GM19193 (cell line): Measurements from ENCODE around the gene NDUFS6.

Experiments
- POLR2A ChIP-seq: IDR thresholded peaks from 4 replicates; pipeline ENCODE4 v1.6.1; 2011; ENCODE audit not compliant: insufficient read depth, insufficient read length; ENCODE audit errors: extremely low read depth

Gene NDUFS6

DNA sequence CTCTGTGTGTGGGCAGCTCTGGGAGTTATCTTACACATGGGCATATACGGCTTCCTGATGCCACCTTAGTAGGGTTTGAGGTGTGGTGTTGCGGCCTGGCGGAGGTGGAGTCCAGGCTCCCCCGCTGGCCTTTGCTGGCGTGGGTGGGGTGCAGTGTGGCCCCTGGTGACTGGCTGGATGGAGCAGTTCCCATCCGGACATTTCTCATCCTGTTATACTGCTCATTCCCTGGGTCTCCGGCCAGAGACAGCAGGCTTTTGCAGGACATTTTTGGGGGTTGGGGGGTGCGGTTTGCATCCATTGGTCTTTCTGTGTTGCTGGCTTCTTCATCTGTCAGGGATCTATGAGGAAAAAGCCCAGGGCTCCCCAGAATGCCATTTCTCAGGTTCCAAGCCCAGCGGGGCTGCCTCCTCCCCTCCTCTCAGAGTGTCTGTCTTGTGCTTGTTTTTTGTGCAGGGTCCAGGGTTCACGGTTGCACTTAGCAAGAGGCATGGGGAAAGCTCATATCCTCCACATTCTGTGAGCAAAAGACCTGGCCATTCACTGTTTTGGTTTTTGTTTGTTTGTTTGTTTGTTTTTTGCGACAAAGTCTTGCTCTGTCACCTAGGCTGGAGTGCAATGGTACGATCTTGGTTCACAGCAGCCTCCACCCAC is 22.3 kb downstream of the NDUFS6 start:
- no peak for TF ChIP-seq POLR2A

DNA sequence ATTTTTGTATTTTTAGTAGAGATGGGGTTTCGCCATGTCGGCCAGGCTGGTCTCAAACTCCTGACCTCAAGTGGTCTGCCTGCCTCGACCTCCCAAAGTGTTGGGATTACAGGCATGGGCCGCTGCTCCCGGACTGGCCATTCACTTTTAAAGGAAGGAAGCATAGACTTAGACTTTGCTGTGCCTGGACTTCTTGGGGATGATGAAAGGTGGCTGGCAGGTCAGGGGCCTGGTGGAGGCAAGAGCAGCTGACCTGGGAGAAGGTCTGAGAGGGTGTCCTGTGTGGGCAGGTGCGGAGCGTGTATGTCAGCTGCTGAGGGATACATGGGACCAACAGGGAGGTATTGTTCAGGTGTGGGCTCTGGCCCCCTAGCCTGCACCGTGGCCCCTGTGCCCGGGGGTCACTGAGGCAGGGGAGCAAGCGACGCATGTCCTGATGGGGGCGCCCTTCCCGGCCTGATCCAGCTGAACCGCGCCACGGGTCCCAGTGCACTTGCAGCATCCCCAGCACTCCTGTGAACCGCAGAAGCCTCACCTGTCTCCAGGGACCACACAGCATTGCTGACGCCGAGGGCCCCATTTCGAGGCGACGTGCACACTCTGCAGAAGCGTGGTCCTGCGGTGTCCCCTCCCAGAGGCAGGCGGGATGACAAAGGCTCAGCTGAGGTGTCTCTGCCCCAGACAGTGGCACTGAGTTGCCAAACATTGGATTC is 23.1 kb downstream of the NDUFS6 start:
- TF ChIP-seq POLR2A: no peak

DNA sequence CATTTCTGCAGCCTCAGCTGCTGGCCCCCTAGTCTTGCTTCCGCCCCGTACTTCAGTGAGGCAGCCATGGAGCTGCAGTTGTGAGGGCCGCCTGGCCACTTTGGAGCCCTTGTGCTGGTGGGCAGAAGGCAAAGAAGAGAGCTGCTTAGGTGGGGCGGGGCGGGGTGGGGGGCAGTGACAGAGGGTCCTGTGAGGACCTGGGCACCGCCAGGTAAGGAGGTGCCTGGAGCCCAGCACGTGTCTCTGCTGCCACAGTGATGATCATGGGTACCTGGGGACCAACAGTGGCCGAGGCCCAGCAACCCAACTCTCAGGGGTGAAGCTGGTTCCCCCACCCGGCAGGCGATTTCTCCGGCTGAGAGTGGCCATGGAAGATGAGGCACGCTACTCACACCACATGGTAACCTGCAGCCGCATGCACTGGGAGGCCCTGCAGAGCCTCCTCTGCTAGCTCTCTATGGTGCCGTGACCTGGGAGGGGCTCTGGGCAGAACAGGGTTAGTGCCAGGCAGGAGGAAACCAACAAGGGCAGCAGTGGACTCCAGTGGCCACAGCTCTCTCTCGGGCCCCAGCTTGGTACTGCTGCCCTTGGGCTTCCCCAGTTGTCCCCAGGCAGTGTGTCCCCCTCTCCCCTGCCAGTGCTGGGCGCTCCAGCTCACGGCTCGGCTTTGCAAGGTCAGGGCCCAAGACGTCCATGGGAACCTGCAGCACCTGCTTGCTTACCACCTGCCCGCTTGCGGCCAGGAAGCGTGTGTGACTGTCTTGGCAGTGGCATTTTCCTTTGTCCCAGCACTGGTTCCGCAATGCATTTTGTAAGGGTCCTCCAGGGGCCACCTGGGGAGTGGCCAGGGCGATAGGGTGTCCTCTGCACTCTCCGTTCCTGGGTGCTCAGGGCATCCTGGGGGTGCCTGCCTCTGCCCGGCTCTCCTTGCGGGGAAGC is 24.0 kb downstream of the NDUFS6 start:
- TF ChIP-seq POLR2A: no peak

DNA sequence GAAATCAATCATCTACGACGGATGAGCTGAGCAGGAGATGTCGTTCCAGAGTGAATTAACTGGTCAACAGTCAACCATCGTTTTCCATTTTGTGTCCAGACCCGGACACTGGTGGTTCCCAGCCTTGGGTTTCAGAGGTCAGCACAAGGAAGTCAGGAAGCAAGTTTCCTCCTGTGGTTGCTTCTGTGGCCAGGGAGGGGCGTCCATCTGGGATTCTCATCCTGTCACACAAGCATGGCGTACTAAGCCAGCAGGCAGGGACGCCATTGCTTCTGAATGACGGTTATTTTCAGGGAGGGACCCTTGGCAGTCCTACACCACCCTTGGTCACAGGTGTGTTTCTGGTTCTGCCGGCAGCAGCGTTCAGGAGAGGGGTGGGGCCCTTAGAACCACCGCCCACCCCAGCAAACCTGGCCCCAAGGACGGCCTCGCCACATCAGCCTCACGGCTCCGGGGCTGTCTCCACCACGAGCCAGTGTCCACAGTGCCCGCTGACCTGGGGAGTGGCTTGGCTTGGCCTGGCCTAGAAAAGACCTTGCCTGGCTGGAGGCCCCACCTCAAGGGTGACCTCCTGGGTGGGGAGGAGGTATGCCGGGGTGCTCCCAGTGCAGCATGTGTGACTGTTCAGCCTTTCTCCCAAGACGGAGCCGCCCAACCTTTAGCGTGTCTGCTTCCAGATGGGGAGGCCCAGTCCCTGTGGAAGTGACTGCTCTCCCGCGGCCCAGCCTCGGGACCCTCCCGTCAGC is 25.2 kb downstream of the NDUFS6 start:
- TF ChIP-seq POLR2A: no peak

DNA sequence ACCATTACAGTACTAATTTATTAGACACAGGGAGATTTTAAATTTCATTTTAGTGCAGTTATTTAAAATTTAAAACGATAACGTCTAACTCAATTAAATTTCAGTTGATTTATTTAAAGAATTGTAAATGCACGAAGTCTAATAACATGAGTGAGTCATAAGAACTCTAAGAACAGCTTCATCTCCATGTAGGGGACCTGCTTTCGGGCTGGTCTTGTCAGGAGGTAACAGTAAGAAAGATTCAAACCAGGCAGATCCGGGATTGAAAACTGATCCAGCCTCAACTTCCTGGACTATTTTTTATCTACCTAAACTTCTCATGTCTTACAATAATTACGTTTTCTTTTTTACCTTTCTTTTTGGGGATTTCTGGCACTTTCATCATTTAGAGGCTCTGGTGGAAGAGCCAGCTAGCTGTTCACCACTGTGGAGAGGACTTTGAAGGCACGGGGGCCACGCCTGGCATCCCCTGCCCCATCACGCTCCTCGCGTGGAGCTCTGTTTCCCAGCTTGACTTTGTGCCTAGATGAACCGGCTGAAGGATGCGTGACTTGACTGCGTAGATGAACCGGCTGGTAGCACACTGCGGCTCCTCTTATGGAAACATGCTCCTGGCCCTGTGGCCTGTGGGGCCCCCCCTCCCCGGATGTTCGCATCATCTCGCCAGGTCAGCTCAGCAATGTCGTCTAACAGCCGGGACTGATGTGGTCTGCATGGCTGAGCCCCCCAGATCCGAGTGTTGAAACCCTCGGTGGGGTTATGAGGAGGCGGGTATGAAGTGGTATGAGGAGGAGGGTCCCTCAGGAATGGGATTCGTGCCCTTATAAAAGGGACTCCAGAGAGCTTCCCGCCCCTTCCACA is 26.0 kb downstream of the NDUFS6 start:
- no peak for TF ChIP-seq POLR2A

DNA sequence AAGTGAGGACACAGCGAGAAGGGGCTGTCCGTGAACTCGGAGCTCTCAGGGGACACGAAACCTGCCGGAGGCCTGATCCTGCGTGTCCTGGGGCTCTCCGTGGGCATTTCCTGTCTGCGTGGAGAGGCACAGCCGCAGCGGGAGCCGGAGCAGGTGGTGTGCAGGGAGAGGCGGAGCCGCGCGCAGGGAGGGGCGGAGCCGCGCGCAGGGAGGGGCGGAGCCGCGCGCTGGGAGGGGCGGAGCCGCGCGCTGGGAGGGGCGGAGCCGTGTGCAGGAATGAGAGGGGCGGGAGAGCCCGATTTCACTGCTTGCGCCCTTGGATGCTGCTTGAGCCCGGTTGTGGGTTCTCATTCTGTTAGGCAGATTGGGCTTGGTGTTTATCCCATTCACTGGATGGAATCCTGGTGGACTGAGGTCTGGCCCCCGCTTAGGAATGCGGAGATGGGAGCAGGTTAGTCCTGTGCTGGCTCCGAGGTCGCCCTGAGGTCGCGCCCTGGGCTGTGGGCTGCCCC is 26.7 kb downstream of the NDUFS6 start:
- no peak for TF ChIP-seq POLR2A

DNA sequence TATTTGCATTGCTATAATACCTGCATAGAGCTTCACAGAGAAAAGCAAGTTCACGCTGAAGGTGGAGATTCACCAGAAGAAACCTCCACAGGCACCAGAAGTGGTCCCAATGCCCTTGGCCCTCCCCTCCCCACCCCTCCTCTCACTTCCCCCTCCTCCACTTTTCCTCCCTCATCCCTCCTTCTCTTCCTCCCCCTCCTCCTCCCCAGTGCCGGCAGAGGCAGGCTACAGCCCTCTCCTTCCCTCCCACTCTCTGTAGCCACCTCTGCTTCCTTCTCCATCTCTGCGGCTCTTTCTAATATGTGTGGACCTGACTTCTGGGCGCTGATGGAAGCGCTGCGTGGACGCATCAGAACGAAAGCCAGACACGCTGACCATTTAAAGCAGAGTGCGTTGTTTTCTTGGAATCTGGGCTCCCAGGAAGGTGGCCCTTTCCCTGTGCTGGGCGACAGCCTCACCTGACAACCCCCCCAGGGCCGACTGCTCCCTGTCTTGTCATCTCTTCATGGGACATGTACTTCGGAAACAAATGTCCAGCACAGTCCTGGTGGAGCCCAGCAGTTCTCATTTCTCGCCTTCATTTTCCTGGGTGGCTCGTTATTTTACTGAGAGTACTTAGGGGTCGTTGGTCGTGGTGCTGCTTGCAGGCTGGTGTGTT is 29.5 kb downstream of the NDUFS6 start:
- TF ChIP-seq POLR2A: no peak

DNA sequence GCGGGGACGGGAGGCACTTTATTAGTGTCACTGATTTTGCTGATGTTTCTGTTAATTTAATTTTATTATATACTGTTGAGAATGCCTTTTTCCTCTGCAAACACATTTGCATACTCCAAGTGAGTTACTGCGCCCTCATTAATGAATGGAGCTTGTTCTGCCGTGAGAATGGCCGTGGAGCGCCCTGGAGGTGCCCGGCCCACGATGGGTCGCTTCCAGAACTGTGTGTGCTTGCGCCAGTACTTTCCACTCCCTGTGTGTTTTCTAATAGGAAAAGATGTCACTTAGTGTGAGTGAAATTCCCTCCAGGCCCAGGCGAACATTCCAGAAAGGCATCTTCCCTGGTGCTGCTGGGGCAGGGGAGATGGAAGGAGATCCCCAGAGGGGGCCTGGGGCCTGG is 30.1 kb downstream of the NDUFS6 start:
- no peak for TF ChIP-seq POLR2A

DNA sequence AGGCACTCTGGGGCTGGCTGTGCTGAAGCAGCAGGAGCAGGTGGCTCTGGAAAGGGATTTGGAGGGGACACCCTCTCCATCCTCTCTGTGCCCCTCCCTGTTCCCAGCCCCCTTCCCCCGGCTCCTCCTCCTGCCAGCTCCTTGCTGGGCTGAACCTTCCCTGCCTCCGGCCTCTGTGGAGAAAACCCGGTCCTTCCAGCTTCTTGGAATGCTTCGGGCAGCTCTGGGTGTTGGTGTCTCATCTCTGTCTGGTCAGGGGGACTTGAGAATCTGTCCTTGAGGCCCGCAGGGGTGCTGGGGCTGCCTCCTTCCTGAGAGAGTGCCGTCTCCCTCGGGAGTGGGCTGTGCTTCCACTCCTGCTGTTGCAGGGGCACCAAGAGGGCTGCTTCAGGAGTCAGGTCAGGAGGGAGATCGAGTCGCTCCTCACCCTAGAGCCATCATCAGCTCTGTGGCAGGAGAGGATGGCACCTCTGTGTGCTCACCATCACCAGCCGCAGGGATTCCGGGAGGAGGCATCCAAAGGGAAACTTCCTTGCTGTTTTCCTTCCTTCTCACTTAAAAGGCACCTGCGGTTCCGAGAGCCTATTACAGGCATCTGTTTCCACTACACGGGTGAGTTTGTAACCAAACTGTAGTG is 30.6 kb downstream of the NDUFS6 start:
- no peak for TF ChIP-seq POLR2A

DNA sequence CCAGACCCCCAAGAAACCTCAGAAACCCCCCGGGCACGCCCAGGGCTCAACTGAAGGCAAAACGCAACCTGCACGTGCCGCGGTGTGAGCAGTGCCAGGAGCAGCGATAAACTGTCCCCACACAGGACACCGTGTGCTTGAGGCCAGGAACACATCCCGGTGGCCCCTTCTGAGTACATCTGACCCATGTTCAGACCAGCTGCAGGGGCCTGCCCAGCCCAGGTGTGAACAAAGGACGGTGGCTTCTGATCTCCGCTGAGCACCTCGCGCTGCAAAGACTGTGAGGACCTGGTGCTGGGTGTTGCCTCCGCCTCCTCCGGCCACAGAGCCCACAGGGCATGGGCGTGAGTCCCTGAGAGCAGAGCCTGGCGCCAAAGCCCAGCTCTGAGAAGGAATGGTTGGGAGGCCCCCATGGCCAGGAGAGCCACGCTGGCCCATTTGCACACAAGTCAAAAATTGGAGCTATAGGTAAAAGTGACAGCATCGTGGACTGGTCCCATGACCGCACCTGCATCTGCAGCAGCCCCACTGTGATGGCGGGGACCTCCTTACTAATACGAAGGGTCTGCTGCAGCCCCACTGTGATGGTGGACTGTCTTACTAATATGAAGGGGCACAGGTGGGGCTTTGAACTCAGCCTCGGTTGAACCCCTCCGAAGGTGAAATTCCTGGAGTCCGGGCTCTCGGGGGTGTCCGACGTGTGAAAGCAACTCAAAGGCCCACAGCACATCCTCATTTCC is 31.5 kb downstream of the NDUFS6 start:
- TF ChIP-seq POLR2A: no peak

DNA sequence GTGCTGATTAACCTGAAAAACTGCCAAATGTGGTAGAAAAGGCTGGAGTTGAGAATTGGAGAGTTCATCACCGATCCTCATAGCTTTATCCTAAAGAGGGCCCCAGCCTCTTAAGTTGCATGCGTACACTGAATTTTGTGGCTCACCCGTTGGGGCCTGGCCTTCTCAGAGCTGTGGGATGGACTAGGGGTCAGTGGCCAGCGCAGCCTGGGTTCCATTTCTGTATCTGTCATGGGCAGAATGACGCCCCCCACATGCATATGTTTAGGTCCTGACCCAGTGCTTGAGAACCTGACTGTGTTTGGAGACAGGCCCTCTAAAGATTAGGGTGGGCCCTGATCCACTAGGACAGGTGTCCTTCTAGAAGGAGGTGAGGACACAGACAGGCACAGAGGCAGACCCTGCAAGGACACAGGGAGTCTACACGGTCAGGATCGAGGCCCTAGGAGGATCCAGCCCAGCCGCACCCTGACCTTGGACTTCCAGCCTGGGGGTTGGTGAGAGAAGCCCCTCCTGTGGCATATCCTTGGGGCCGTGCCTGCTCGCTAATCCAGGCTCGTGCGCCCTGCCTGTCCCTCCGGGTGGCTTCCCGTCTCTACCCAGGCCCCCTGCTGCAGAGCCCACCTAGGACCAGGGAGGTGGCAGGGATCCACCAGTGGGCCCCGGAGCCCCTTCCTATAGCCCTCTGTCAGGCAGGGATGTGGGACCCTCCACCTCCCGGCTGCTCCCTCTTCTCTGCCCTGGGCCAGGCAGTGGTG is 32.2 kb downstream of the NDUFS6 start:
- TF ChIP-seq POLR2A: no peak
